ENCODE measurements around the gene BCAR1. TPM values are rescaled to one million over a fixed set of nuclear protein-coding genes. Genes with fewer than 3 reads are reported as not detected.

The BCAR1 gene
- total RNA-seq, 6 donors from 2014 or later, result 32.9 to 87.2 (median 61.7) TPM

- peaks cover 0 to 6% (median 0%) of the 10 kb centered on the region in 4 donors for H3K36me3 ChIP-seq
- ATAC-seq (ENCODE audit: low FRiP score in 2 of 2) (peak; percentile 59 to 83), DNase-seq (peak; percentile 82 to 96)
- peak overlapping the region; percentile 60 to 96 (median 95) for H3K4me3 ChIP-seq
- peaks cover 0 to 14% (median 3%) of the 10 kb centered on the region in 4 donors for H3K27me3 ChIP-seq
- H3K4me1 ChIP-seq, result peaks cover 43 to 68% (median 51%) of the 10 kb centered on the region in 4 donors
- peak overlapping the region; percentile 92 to 97 (median 94) for H3K27ac ChIP-seq
- no peaks in the 10 kb centered on the region for H3K9me3 ChIP-seq
- WGBS, 2 donors, result 19 to 42% methylated on average over 12 to 33 of the region's 62 CpGs
- no peak for TF ChIP-seq EP300 (IDR thresholded peaks at IDR 0.05)
- peak; percentile 27 to 64 for TF ChIP-seq POLR2AphosphoS5 (IDR thresholded peaks at IDR 0.05)
- peak in 1 of 6 experiments; percentile 8 for TF ChIP-seq CTCF (IDR thresholded peaks at IDR 0.05)
- peak in 3 of 4 donors; percentile 40 to 69 (median 65) for TF ChIP-seq POLR2A (IDR thresholded peaks at IDR 0.05)
Measured at GRCh38 chr16:75265911-75266701, 14.7 kb upstream of the BCAR1 start.

GRCh38 chr16:75264999-75265910 lies 13.8 kb upstream of the BCAR1 start:
- peaks cover 0 to 6% (median 0%) of the 10 kb centered on the region in 4 donors for H3K36me3 ChIP-seq
- 1 to 3% methylated on average over 37 to 43 of the region's 74 CpGs for WGBS, 2 donors
- no peaks in the 10 kb centered on the region for H3K9me3 ChIP-seq
- peak overlapping the region; percentile 84 to 96 (median 95) for H3K4me3 ChIP-seq
- peaks cover 0 to 14% (median 3%) of the 10 kb centered on the region in 4 donors for H3K27me3 ChIP-seq
- ATAC-seq (ENCODE audit: low FRiP score in 2 of 2), result peak; percentile 28 to 38
- H3K4me1 ChIP-seq, result peaks cover 47 to 68% (median 51%) of the 10 kb centered on the region in 4 donors
- peak overlapping the region; percentile 92 to 97 (median 94) for H3K27ac ChIP-seq
- DNase-seq, result peak; percentile 75 to 88
- no peak for TF ChIP-seq EP300 (IDR thresholded peaks at IDR 0.05)
- no peak for TF ChIP-seq POLR2A (IDR thresholded peaks at IDR 0.05)
- no peak for TF ChIP-seq CTCF (IDR thresholded peaks at IDR 0.05)
- no peak for TF ChIP-seq POLR2AphosphoS5 (IDR thresholded peaks at IDR 0.05)

GRCh38 chr16:75264457-75264998 lies 13.1 kb upstream of the BCAR1 start:
- H3K27me3 ChIP-seq, result peaks cover 0 to 14% (median 3%) of the 10 kb centered on the region in 4 donors
- peaks cover 47 to 68% (median 51%) of the 10 kb centered on the region in 4 donors for H3K4me1 ChIP-seq
- peak in 1 of 2 donors; percentile 22 for DNase-seq
- peaks cover 0 to 6% (median 0%) of the 10 kb centered on the region in 4 donors for H3K36me3 ChIP-seq
- TF ChIP-seq CTCF (IDR thresholded peaks at IDR 0.05) (no peak), EP300 (IDR thresholded peaks at IDR 0.05) (no peak), POLR2AphosphoS5 (IDR thresholded peaks at IDR 0.05) (no peak), POLR2A (IDR thresholded peaks at IDR 0.05) (no peak)
- H3K27ac ChIP-seq, result peak overlapping the region; percentile 92 to 97 (median 94)
- H3K9me3 ChIP-seq, result no peaks in the 10 kb centered on the region
- H3K4me3 ChIP-seq, result peak overlapping the region; percentile 84 to 96 (median 95)
- 32 to 48% methylated on average over 8 to 11 of the region's 14 CpGs for WGBS, 2 donors
- ATAC-seq (ENCODE audit: low FRiP score in 2 of 2), result peak in 1 of 2 donors; percentile 2

GRCh38 chr16:75263963-75264445 lies 12.6 kb upstream of the BCAR1 start:
- Histone ChIP-seq H3K4me1 (peaks cover 47 to 72% (median 53%) of the 10 kb centered on the region in 4 donors), H3K36me3 (peaks cover 0 to 6% (median 0%) of the 10 kb centered on the region in 4 donors), H3K4me3 (peak overlapping the region; percentile 84 to 96 (median 95)), H3K27ac (peak overlapping the region; percentile 92 to 97 (median 94)), H3K9me3 (no peaks in the 10 kb centered on the region), H3K27me3 (peaks cover 0 to 14% (median 3%) of the 10 kb centered on the region in 4 donors)
- TF ChIP-seq CTCF (IDR thresholded peaks at IDR 0.05), result no peak
- WGBS, 2 donors, result 33 to 37% methylated on average over 1 to 8 of the region's 8 CpGs
- peak in 1 of 2 donors; percentile 23 for DNase-seq
- peak in 1 of 2 donors; percentile 11 for ATAC-seq (ENCODE audit: low FRiP score in 2 of 2)
